Lower leg skin (tissue), 4 donors: Measurements from ENCODE around the gene RGS16. TPM values are rescaled to one million over a fixed set of nuclear protein-coding genes. Genes with fewer than 3 reads are reported as not detected.

Experiments used
- DNase-seq, 2 donors: peaks; one replicate each; pipeline ENCODE4 v3.0.0-alpha.2; 2019; ENCODE audit warnings: low spot score in 2 of 2
- H3K4me3 ChIP-seq: fragments of 200-600 bp; sonication (generic); 2 replicates; pipeline ENCODE4 v1.5.1; 2017; ENCODE audit warnings: mild to moderate bottlenecking, low read depth; ENCODE audit not compliant: poor library complexity, severe bottlenecking
- POLR2A ChIP-seq, 2 donors: fragments of 450-650 bp; IDR thresholded peaks; one replicate each; pipeline ENCODE4 v1.6.1; 2016 to 2017; ENCODE audit warnings: antibody characterized with exemption in 2 of 2, mild to moderate bottlenecking in 1 of 2, moderate library complexity in 1 of 2
- WGBS, 2 donors: methylation state at CpG; one replicate each; pipeline ENCODE4 v1.1.5; 2018; 5-methylcytosine and 5-hydroxymethylcytosine counted together
- intact Hi-C: fragments of 100-400 bp; cut with DNase I; formaldehyde crosslinking; loops from one replicate; pipeline ENCODE4 v1.15.0; 2023; ENCODE audit warnings: low total_unique reads
- total RNA-seq, 4 donors: library from RNA; depleted of rRNA; stranded (reverse); fragments of >200 nt; gene quantifications; one replicate each; pipeline ENCODE4 v1.1.0, GENCODE V29; 2016
- TF ChIP-seq, protein P1 (sequence below), 3 donors: fragments of 450-650 bp; IDR thresholded peaks; one replicate each; pipeline ENCODE4 v1.5.1; 2016; ENCODE audit warnings: antibody characterized with exemption in 3 of 3, mild to moderate bottlenecking in 3 of 3, moderate library complexity in 2 of 3

Gene RGS16
- total RNA-seq, 4 donors from 2014 or later: 0.37 to 1.2 (median 1.1) TPM; not detected in 1

DNA sequence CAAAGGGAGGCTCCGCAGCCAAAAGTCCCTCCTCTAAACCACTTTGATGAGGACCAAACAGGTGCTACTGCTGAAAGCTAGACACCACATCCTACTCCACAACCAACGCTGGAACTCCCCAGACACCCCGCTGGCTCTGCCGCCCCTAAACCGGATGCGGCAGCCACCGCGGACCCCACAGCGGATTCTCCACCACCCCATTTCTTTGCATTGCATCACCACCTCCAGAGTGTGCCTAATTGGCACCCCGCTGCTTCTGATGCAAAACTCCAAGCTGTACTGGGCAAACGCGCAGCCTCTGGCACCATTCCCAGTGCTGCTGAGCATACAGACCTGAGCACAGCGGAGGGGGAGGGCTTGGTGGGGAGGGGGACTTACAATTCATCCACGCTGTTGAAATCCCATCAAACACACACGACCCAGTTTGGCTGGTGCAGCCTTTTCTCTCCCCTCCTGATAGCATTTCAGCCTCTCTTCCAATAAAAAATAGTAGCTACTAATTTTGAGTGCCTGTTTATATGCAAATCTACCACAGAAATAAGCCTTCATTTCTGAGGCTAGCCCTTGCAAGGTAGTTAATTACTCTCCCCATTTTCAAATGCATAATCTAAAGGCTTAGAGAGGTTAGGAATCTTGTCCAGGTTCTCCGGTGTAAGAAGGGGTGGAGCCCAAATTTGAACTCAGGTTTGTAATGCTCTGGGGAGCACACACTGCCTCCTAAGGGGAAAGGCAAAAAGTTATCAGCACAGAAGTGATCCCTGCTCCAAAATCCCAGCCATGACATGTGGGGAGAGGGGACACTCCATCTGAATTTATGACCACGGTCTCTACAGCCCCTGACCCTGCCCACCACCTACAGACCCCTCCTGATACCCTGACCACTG is 12.2 kb upstream of the RGS16 start:
- 10 to 13% methylated on average over 17 of the region's 17 CpGs for WGBS, 2 donors
- intact Hi-C loops: no loop called here
- TF ChIP-seq POLR2A (IDR thresholded peaks at IDR 0.05): no peak
- TF ChIP-seq, protein P1, sequence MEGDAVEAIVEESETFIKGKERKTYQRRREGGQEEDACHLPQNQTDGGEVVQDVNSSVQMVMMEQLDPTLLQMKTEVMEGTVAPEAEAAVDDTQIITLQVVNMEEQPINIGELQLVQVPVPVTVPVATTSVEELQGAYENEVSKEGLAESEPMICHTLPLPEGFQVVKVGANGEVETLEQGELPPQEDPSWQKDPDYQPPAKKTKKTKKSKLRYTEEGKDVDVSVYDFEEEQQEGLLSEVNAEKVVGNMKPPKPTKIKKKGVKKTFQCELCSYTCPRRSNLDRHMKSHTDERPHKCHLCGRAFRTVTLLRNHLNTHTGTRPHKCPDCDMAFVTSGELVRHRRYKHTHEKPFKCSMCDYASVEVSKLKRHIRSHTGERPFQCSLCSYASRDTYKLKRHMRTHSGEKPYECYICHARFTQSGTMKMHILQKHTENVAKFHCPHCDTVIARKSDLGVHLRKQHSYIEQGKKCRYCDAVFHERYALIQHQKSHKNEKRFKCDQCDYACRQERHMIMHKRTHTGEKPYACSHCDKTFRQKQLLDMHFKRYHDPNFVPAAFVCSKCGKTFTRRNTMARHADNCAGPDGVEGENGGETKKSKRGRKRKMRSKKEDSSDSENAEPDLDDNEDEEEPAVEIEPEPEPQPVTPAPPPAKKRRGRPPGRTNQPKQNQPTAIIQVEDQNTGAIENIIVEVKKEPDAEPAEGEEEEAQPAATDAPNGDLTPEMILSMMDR (IDR thresholded peaks at IDR 0.05): no peak
- no peak overlapping the region for H3K4me3 ChIP-seq
- peak; percentile 39 to 94 for DNase-seq

DNA sequence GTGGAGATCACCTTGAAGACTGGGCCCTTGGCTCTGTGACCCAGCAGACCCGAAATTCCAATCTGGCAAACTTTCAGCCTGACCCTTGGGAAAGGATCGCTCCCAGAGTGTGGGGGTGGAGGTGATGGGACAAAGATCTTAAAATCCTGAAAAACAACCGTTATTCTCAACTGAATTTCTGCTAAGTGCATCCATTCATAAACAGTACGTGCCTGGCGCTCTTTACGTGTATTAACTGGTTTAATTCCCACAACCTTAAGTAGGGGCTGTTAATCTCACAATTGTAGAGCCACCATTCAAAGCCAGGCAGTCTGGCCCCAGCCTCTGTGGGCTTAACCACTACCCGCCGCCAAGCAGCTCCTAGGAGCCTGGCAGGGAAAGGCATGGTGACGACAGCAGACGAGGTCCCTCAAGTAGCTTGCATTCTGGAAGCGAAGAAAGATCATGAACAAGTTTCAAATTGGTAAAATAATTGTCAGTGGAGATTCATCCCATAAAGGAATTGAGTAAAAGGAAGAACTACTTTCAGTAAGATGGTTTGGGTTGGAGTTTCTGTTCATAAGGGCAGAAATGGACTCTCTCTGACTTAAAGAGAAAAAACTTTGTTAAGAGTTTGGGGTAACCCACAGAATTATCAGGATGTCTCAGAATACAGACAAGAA is 11.4 kb upstream of the RGS16 start:
- DNase-seq: peak in 1 of 2 donors; percentile 93

DNA sequence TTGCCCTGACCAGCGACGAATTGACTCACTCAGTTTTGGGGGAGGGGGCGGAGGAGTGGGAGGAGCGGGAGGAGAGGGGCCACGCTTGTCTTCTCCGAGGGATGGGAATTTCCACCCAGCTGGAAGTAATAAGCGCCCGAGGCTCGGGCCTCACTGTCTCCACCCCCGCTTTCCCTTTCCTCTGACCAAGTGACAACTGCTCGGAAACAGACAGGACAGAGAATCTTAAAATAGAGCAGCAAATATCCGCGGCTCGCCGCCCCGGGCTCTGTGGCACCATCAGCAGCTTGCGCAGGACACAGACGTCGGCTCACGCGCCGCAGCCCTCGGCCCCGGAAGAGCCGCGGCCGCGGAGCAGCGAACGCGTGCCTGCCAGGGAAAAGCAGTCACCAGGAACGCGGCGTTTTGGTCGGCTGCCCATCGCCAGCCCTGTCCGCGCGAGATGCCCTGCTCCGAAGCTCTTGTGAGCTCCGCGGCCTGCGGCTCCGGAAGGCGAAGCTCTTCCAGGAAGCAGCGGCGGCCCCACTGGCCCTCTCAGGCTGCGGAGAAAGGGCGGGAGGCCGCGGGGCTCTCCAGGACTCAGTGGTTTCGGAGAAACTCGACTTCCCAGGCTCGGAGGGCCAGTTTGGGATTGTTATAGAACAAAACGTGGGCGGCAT is 10.7 kb upstream of the RGS16 start:
- DNase-seq: peak; percentile 86 to 96
- WGBS, 2 donors: 1% methylated on average over 55 to 56 of the region's 56 CpGs
- TF ChIP-seq, protein P1 (IDR thresholded peaks at IDR 0.05): no peak
- TF ChIP-seq POLR2A (IDR thresholded peaks at IDR 0.05): peak in 1 of 2 donors; percentile 13
- peak overlapping the region; percentile 10 for H3K4me3 ChIP-seq
- intact Hi-C loops: no loop called here

More for the DNA sequence above, 11.4 kb upstream of the RGS16 start:
- TF ChIP-seq, protein P1 (IDR thresholded peaks at IDR 0.05): no peak
- no peak for TF ChIP-seq POLR2A (IDR thresholded peaks at IDR 0.05)
- H3K4me3 ChIP-seq: peak overlapping the region; percentile 10
- WGBS, 2 donors: 7 to 11% methylated on average over 11 of the region's 11 CpGs
- intact Hi-C loops: no loop called here

DNA sequence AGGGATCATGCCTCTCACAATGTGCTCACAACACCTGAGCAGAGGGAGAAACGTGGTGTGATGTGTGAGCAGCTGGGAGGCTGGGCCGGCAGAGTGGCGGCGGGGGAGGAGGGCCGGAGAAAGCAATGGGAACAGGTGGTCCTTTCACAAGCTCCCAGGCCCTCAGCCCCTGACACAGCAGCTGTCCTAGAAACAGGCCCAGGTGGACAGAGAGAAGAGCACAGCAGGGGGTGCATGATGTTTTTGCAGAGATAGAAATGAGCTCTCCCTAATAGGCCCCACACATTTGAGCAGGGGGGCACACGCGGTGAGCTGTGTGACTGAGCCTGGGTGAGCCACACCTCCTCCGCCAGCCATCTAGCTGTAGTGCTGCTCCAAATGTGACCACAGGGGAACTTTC is 7.6 kb upstream of the RGS16 start:
- WGBS, 2 donors: 88 to 92% methylated on average over 8 of the region's 8 CpGs
- no peak for DNase-seq
- TF ChIP-seq, protein P1 (IDR thresholded peaks at IDR 0.05): no peak
- TF ChIP-seq POLR2A (IDR thresholded peaks at IDR 0.05): no peak
- H3K4me3 ChIP-seq: no peak overlapping the region
- intact Hi-C loops: no loop called here

DNA sequence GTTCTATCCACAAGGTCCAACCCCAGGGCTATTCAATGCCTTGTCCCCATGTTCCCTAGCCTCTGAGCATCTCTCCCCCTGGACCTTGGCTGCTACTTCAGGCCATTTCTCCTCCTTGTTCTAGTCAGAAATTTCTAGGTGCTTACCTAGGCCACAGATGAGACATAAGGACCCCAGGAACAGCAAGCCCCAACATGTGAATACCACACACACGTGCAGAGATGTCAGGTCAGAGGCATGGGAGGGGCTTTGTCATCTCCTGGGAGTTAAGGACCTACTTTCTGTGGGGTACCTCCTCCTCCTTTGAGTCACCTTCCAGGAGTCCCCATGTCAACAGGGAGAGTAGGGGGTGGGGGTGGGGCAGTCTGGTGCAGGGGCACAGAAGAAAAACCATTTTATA is 7.1 kb upstream of the RGS16 start:
- intact Hi-C loops: no loop called here

More for the DNA sequence above, 7.1 kb upstream of the RGS16 start:
- WGBS, 2 donors: 65 to 82% methylated on average over 1 of the region's 1 CpG
- no peak overlapping the region for H3K4me3 ChIP-seq
- DNase-seq: no peak
- no peak for TF ChIP-seq POLR2A (IDR thresholded peaks at IDR 0.05)
- TF ChIP-seq, protein P1 (IDR thresholded peaks at IDR 0.05): no peak
